Right cardiac atrium (tissue), 5 donors: ENCODE results near the gene SNRNP25. TPM values are rescaled to one million over a fixed set of nuclear protein-coding genes. Genes with fewer than 3 reads are reported as not detected.

ENCODE experiments used
- ATAC-seq, 2 donors: fragments of 200-7000 bp; cut with Tn5 transposase; one replicate each; pipeline versions ENCODE4 v1.8.0 to v1.9.1; 2020; ENCODE audit warnings: moderate library complexity in 2 of 2, mild to moderate bottlenecking in 1 of 2
- DNase-seq, 3 donors: peaks; one replicate each; pipeline ENCODE4 v3.0.0-alpha.2; 2020
- H3K27ac ChIP-seq: one replicate; pipeline ENCODE4 v1.5.1; 2013; ENCODE audit warnings: mild to moderate bottlenecking, low read length, control low read depth, moderate library complexity
- H3K27me3 ChIP-seq: one replicate; pipeline ENCODE4 v1.6.1; 2013; ENCODE audit not compliant: control insufficient read depth, insufficient read depth
- H3K4me1 ChIP-seq: one replicate; pipeline ENCODE4 v1.6.1; 2013; ENCODE audit warnings: low read length; ENCODE audit not compliant: control insufficient read depth, insufficient read depth
- H3K4me3 ChIP-seq: one replicate; pipeline ENCODE4 v1.5.1; 2013; ENCODE audit warnings: low read length, control low read depth
- H3K9me3 ChIP-seq: one replicate; pipeline ENCODE4 v1.6.1; 2013; ENCODE audit warnings: low read length; ENCODE audit not compliant: control insufficient read depth
- WGBS: extraction: QIAGEN DNeasy Blood & Tissue Kit; methylation state at CpG from one replicate; pipeline ENCODE4 v1.1.7; 2013; 5-methylcytosine and 5-hydroxymethylcytosine counted together
- intact Hi-C, 4 donors: fragments of 100-400 bp; cut with DNase I; formaldehyde crosslinking; loops; one replicate each; pipeline versions ENCODE4 v1.11.0 to v1.14.0; 2022 to 2023
- polyA plus RNA-seq: library from polyadenylated mRNA; stranded (reverse); fragments of 200-250 nt; gene quantifications from one replicate; pipeline ENCODE4 v1.2.3, GENCODE V29; 2013
- total RNA-seq, 4 donors: library from RNA; stranded (reverse); fragmentation: NEBNext Ultra II Directional; extraction: Animal tissue kit (Norgen Biotek cat#: 25700); gene quantifications; one replicate each; pipeline ENCODE4 v1.2.1, GENCODE V29; 2021
- donor health status: healthy with polysubstance abuse.
- donor health status: DM: no; HTN: yes; CAD: no.
- donor health status: DM: no; HTN: no; CAD: no.
- donor health status: DM: no; HTN: yes; CAD: no; lungs with severe emphysema.
- donor health status: DM: yes; HTN: yes; CAD: no.

The SNRNP25 gene
- total and polyA plus RNA-seq, 5 donors: 54.8 to 108 (median 64.2) TPM

GRCh38 chr16:96935-97381, 43.3 kb downstream of the SNRNP25 start:
- H3K27ac ChIP-seq: no peak overlapping the region
- DNase-seq: peak; percentile 90 to 96 (median 95)
- intact Hi-C loops: loop anchor here (2.0 kb wide), 2 partner anchors 30 to 32 kb away; no protein-coding TSS in a partner anchor
- H3K4me3 ChIP-seq: no peak overlapping the region
- no peaks in the 10 kb centered on the region for H3K27me3 ChIP-seq
- H3K4me1 ChIP-seq: peaks cover 7% of the 10 kb centered on the region
- no peaks in the 10 kb centered on the region for H3K9me3 ChIP-seq
- peak; percentile 76 to 77 for ATAC-seq
- WGBS: 8% methylated on average over 11 of the region's 11 CpGs

- Histone ChIP-seq H3K27me3 (no peaks in the 10 kb centered on the region), H3K27ac (no peak overlapping the region), H3K4me3 (no peak overlapping the region), H3K4me1 (peaks cover 15% of the 10 kb centered on the region), H3K9me3 (no peaks in the 10 kb centered on the region)
- intact Hi-C loops: loop anchor here (2.0 kb wide), 2 partner anchors 31 to 33 kb away; no protein-coding TSS in a partner anchor
- ATAC-seq (no peak), DNase-seq (peak in 1 of 3 donors; percentile 46)
- WGBS: 93% methylated on average over 8 of the region's 8 CpGs
These were observed 44.2 kb downstream of the SNRNP25 start for GRCh38 chr16:97822-98221.

- Histone ChIP-seq H3K27me3 (no peaks in the 10 kb centered on the region), H3K4me1 (peaks cover 16% of the 10 kb centered on the region), H3K4me3 (no peak overlapping the region), H3K9me3 (no peaks in the 10 kb centered on the region), H3K27ac (no peak overlapping the region)
- DNase-seq (peak in 1 of 3 donors; percentile 48), ATAC-seq (no peak)
- intact Hi-C loops: no loop called here
- WGBS: 81% methylated on average over 5 of the region's 5 CpGs
These were observed 47.4 kb downstream of the SNRNP25 start for GRCh38 chr16:100989-101388.

GRCh38 chr16:101586-101985, 48.0 kb downstream of the SNRNP25 start:
- Histone ChIP-seq H3K9me3 (no peaks in the 10 kb centered on the region), H3K4me1 (peaks cover 16% of the 10 kb centered on the region), H3K27me3 (no peaks in the 10 kb centered on the region), H3K27ac (peak overlapping the region; percentile 65), H3K4me3 (no peak overlapping the region)
- 72% methylated on average over 6 of the region's 6 CpGs for WGBS
- DNase-seq (peak in 1 of 3 donors; percentile 56), ATAC-seq (peak in 1 of 2 donors; percentile 2)
- intact Hi-C loops: no loop called here

- peak overlapping the region; percentile 65 for H3K27ac ChIP-seq
- intact Hi-C loops: no loop called here
- ATAC-seq (peak; percentile 82 to 87), DNase-seq (peak; percentile 80 to 91 (median 89))
- no peak overlapping the region for H3K4me3 ChIP-seq
- no peaks in the 10 kb centered on the region for H3K9me3 ChIP-seq
- no peaks in the 10 kb centered on the region for H3K27me3 ChIP-seq
- H3K4me1 ChIP-seq: peaks cover 16% of the 10 kb centered on the region
- WGBS: 28% methylated on average over 19 of the region's 19 CpGs
These were observed 48.6 kb downstream of the SNRNP25 start for GRCh38 chr16:102060-102855.

GRCh38 chr16:104355-104754, 50.7 kb downstream of the SNRNP25 start:
- intact Hi-C loops: no loop called here
- no peak for DNase-seq
- peaks cover 16% of the 10 kb centered on the region for H3K4me1 ChIP-seq
- no peaks in the 10 kb centered on the region for H3K9me3 ChIP-seq
- no peak overlapping the region for H3K4me3 ChIP-seq
- H3K27me3 ChIP-seq: no peaks in the 10 kb centered on the region
- ATAC-seq: no peak
- 86% methylated on average over 5 of the region's 5 CpGs for WGBS
- H3K27ac ChIP-seq: no peak overlapping the region

- Histone ChIP-seq H3K4me1 (peaks cover 16% of the 10 kb centered on the region), H3K27ac (no peak overlapping the region), H3K4me3 (no peak overlapping the region), H3K9me3 (no peaks in the 10 kb centered on the region), H3K27me3 (no peaks in the 10 kb centered on the region)
- intact Hi-C loops: loop anchor here in 3 of 4 donors (5.0 kb wide), 3 partner anchors 77 to 257 kb away; partner anchors contain the start of genes AXIN1 (in 1 of the 3) and HBQ1 (in 1 of the 3)
- DNase-seq (no peak), ATAC-seq (no peak)
- WGBS: 81% methylated on average over 3 of the region's 3 CpGs
These were observed 51.3 kb downstream of the SNRNP25 start for GRCh38 chr16:104928-105327.

GRCh38 chr16:105521-105920, 51.9 kb downstream of the SNRNP25 start:
- Histone ChIP-seq H3K4me1 (peaks cover 16% of the 10 kb centered on the region), H3K4me3 (no peak overlapping the region), H3K27ac (no peak overlapping the region), H3K27me3 (no peaks in the 10 kb centered on the region), H3K9me3 (no peaks in the 10 kb centered on the region)
- DNase-seq (no peak), ATAC-seq (no peak)
- intact Hi-C loops: loop anchor here in 3 of 4 donors (5.0 kb wide), 3 partner anchors 77 to 257 kb away; partner anchors contain the start of genes AXIN1 (in 1 of the 3) and HBQ1 (in 1 of the 3)
- 87% methylated on average over 6 of the region's 6 CpGs for WGBS

GRCh38 chr16:106623-107324, 53.1 kb downstream of the SNRNP25 start:
- peak; percentile 17 to 34 for ATAC-seq
- H3K27ac ChIP-seq: no peak overlapping the region
- intact Hi-C loops: loop anchor here in 3 of 4 donors (5.0 kb wide), 3 partner anchors 76 to 256 kb away; partner anchors contain the start of genes AXIN1 (in 1 of the 3) and HBQ1 (in 1 of the 3)
- no peaks in the 10 kb centered on the region for H3K27me3 ChIP-seq
- WGBS: 26% methylated on average over 6 of the region's 6 CpGs
- peak in 1 of 3 donors; percentile 68 for DNase-seq
- peaks cover 9% of the 10 kb centered on the region for H3K4me1 ChIP-seq
- no peak overlapping the region for H3K4me3 ChIP-seq
- no peaks in the 10 kb centered on the region for H3K9me3 ChIP-seq
